Mesenteric fat pad (tissue), 1 donor: ENCODE data around the gene LAMA5. TPM values are rescaled to one million over a fixed set of nuclear protein-coding genes. Genes with fewer than 3 reads are reported as not detected.
"Not testable (repeated sequence)": the region's sequence is repeated elsewhere in the genome, so short reads cannot be mapped to it uniquely, and the experiment has no call there.

Experiments
- DNase-seq: peaks from one replicate; pipeline ENCODE4 v3.0.0-alpha.2; 2020; ENCODE audit warnings: low spot score
- total RNA-seq: library from RNA; stranded (reverse); fragmentation: NEBNext Ultra II Directional; extraction: Animal tissue kit (Norgen Biotek cat#: 25700); gene quantifications from one replicate; pipeline ENCODE4 v1.2.1, GENCODE V29; 2021
- donor health status: DM: yes; HTN: yes; CAD: no.

Gene LAMA5
- total RNA-seq, 1 donor from 2014 or later, result 126 TPM

- DNase-seq, result no peak
Observed at GRCh38 chr20:62390317-62391164, 23.4 kb upstream of the LAMA5 start.

GRCh38 chr20:62389601-62390087 is 22.5 kb upstream of the LAMA5 start:
- no peak for DNase-seq

GRCh38 chr20:62388839-62389600 is 21.9 kb upstream of the LAMA5 start:
- no peak for DNase-seq

DNA sequence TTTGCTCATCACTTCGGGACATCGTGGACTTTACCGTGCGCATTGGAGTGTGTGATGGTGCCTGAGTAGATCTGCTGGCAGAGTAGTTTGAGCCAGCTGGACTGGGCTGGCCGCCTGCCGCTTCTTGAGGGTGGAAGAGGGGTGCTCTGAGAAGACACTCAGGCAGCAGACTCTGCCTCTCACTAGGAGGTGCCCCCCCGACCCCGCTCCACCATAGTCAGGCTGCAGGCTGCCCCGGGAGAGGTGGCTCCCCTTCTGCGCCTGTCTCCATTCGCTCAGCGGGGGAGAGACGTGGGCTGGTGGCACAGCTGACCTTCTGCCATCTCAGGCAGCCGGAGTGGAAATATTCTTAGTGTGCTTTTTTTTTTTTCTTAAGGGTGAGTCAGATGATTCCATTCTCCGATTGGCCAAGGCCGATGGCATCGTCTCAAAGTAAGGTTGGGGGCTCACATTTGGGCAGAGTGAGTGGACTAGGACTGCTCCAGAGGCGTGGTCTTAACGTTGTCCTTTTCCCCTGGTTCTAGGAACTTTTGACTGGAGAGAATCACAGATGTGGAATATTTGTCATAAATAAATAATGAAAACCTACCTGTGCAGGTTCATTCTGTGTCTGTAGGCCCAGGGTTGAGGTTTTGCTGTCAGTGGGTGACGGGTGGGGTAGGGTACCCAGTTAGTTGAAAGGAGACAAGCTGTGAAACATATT is 21.0 kb upstream of the LAMA5 start:
- no peak for DNase-seq

DNA sequence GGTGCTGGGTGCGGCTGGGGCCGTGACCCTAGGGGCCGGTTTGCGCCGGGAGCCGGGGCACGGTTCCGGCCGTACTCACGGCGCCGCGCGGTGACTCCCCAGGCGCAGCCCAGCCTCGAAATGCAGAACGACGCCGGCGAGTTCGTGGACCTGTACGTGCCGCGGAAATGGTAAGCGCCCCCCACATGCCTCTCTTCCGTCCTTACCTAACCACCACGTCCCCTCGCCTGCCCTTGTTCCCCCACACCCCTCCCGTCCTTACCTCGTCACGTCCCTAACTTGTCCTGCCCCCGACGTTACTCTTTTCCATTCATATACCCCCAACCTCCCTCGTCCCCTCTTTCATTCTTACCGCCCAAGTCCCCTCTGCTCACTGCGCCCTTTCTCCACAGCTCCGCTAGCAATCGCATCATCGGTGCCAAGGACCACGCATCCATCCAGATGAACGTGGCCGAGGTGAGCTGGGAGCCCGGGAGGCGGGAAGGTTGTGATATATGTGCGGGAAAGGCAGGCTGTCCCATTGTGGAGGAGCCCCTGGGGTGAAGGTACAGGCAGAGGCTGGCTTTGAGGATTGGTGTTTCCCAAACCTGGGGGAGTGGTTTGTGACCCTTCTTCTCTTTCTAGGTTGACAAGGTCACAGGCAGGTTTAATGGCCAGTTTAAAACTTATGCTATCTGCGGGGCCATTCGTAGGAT is 20.3 kb upstream of the LAMA5 start:
- DNase-seq, result no peak

GRCh38 chr20:62386383-62387218 is 19.5 kb upstream of the LAMA5 start, which contains the start of gene RPS21:
Gene RPS21, plus strand, starts transcription at chr20:62387103. Its CDS starts 236 bp downstream, at chr20:62387339.
- DNase-seq, result peak; percentile 98

DNA sequence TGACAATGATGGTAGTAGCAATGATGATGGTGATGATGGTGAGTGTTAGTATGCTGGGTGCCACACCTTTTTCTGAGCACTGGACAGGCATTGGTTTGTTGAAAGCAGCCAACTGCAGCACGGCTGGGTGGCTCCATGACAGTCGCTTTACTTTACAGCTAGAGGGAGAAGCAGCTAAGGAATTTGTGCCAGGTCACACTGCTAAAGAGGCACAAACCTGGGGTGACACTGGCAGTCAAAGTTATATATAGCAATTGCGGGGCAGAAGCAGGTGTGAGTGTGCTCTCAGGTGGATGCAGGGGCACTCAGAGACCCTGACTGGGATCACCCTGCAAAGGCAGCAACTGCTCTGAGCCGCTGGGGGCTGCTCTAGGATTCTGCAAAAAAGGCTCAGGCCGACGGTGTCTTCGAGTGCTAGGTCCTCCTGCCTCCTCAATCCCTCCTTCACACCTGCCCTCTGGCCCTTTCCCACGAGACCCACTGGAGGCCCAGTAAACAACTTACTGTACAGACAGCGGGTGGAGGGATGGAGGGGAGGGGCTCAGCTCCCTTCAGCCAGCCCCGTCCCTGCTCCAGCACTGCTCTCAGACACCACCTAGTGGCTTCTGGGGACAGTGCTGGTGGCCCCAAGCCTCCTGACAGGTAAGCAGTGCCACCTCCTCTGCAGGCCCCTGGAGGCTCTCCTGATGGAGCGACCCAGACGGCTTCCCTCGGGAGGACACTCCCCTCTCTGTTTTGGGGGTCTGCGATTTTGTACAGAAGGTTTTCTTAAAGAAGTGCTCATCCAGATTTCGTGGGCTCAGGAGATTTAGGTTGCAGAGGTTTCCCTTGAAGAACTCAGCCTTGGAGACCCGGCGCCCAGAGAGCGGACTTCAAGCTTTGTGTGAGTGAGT is 15.4 kb upstream of the LAMA5 start:
- no peak for DNase-seq

DNA sequence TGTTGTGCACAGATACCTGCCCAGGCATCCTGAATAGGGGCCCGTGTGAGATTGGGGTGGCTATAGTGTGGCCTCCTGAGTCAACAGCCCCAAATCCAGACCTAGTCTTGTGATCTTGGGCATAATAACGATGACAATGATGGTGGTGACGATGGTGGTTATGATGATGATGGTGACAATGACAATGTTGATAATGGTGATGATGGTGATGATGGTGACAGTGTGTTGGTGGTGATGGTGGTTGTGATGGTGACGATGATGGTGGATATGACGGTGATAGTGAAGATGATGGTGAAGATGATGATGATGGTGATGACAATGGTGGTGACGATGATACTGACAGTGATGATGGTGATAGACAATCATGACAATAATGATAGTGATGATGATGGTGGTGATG is 14.7 kb upstream of the LAMA5 start:
- DNase-seq, result no peak

GRCh38 chr20:62381202-62381797 is 14.2 kb upstream of the LAMA5 start:
- DNase-seq, result no peak

DNA sequence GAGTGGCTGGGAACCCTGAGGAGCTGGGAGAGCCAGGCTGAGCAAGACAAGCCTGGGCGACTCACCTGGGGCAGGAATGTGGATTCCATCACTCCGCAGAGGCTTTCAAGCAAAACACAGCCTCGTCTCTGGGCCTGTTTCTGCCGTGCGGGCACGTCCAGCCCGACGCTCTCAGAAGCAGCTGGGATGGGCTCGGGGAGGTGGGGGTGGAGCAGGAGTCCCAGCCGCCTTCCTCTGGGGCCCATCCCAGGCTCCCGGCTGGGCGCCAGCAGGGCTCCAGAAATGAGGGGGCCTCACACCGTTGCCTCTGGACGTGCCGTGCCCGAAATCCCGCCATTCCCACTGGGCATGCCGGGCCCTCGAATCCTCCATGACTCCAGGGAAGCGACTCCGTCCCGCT is 11.1 kb upstream of the LAMA5 start:
- DNase-seq, result no peak

GRCh38 chr20:62377615-62378178 is 10.6 kb upstream of the LAMA5 start:
- no peak for DNase-seq

DNA sequence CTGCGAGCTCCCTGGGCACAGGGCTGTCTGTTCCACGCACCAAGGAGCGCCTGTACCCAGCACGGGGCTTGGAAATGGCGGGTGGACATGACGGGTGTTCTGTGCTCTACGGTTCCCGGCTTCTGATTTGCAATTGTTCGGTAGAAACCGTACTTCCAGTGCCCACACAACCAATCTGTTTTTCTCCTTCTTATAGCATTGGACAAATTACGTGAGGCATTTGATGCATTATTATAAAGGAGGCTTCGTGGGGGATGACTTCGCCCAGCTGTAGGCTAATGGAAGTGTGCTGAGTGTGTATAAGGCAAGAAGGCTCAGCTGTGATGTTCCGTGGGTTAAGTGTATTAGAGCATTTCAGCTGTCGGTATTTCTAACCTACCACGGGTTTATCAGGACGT is 10.0 kb upstream of the LAMA5 start:
- no peak for DNase-seq

- DNase-seq, result no peak
Observed at GRCh38 chr20:62376112-62377063, 9.3 kb upstream of the LAMA5 start.

DNA sequence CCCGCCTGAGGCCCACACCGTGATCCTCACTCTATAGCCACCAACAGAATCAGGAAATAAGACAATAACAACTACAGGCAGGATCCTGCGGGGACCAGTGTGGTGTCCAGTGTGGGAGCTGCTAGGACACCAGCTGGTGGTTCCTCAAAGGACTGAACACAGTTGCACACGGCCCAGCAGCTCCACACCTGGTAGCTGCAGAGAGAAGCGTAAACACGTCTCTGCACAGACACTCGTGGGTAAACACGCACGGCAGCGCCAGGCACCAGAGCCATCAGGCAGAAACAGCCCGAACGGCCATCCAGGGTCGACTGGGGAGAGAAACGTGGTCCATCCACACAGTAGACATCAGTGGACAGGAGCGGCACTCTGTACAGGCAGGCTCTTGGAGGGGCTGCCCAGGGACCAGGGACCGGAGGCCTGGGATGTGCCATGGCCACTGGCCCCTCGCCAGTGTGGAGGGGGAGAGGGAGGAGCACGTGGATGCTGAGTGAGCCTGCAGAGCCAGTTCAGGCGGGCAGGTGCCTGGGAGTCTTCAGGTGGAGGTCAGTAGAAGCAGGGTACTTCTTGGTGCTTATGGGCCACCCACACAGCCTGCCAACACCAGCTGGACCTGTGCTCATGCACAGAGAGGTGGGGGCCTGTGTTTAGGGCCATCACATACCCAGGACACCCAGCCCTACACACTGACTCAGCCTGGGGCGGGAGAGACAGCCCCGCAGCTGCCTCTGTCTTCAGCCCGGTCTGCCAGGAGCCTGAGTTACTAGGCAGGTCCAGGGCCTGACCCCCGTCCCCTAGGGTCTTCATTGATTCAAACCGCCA is 7.4 kb upstream of the LAMA5 start:
- no peak for DNase-seq

- DNase-seq, result not testable (repeated sequence)
Observed at GRCh38 chr20:62373631-62374179, 6.6 kb upstream of the LAMA5 start.
